ENCODE results near the gene GRIK4. TPM values are rescaled to one million over a fixed set of nuclear protein-coding genes. Genes with fewer than 3 reads are reported as not detected.

Gene GRIK4
- polyA plus RNA-seq, 1 of the 3 experiments (the other 2 are of a cell fraction), result 0.03 TPM

GRCh38 chr11:120558744-120559431 is 47.3 kb downstream of the GRIK4 start:
- no peak overlapping the region for H2AFZ ChIP-seq (ENCODE audit: low read depth)
- no peaks in the 10 kb centered on the region for H3K27me3 ChIP-seq (ENCODE audit: insufficient read depth)
- H3K36me3 ChIP-seq (replicated peaks in 1 of 2; ENCODE audit: control insufficient read depth in 1 of 2, insufficient read depth in 2 of 2, low read length in 1 of 2), result no peaks in the 10 kb centered on the region
- H3K79me2 ChIP-seq (ENCODE audit: insufficient read depth), result no peaks in the 10 kb centered on the region
- no peak overlapping the region for H3K4me3 ChIP-seq (ENCODE audit: low read depth in 2 of 2, low read length in 1 of 2)
- POLR2A ChIA-PET, result interaction anchor here (0.6 kb wide), 1 partner anchor 63 kb away, joined by 3 read pairs; no protein-coding TSS in a partner anchor
- WGBS (ENCODE audit: low lambda C conversion rate), result 67% methylated on average over 5 of the region's 8 CpGs
- H3K9me2 ChIP-seq, result no peaks in the 10 kb centered on the region
- no peak overlapping the region for H3K9ac ChIP-seq
- H3K9me3 ChIP-seq, result no peaks in the 10 kb centered on the region
- H4K20me1 ChIP-seq (ENCODE audit: insufficient read depth), result no peaks in the 10 kb centered on the region
- TF ChIP-seq MEF2A (IDR thresholded peaks at IDR 0.05; ENCODE audit: borderline replicate concordance, low read depth) (no peak), RCOR1 (IDR thresholded peaks at IDR 0.05; ENCODE audit: low read length) (no peak), RFX5 (IDR thresholded peaks at IDR 0.05; ENCODE audit: low read length) (peak; percentile 39; the same call in 1 of the 2 replicates)
- CTCF ChIA-PET, result interaction anchor here (0.8 to 1.9 kb wide), 4 partner anchors 11 to 126 kb away, joined by 3 to 7 read pairs (median 4); partner anchors contain the start of gene GRIK4
- peak overlapping the region in 1 of 2 experiments; percentile 25; a peak in 2 of 4 replicates for H3K27ac ChIP-seq (ENCODE audit: low read depth in 2 of 2, low read length in 1 of 2)
- no peaks in the 10 kb centered on the region for H3F3A ChIP-seq (replicated peaks; ENCODE audit: insufficient read depth)
- H3K4me2 ChIP-seq, result no peak overlapping the region
- H3K4me1 ChIP-seq (ENCODE audit: control insufficient read depth in 1 of 2, insufficient read depth in 2 of 2, low read depth in 1 of 2, low read length in 1 of 2), result peaks cover 0 to 36% of the 10 kb centered on the region in 2 experiments; a peak in 2 of 4 replicates
- peak; percentile 58 for DNase-seq

GRCh38 chr11:120561286-120561685 is 49.7 kb downstream of the GRIK4 start:
- Histone ChIP-seq H3K4me2 (no peak overlapping the region), H3K9me3 (no peaks in the 10 kb centered on the region), H3K9me2 (no peaks in the 10 kb centered on the region), H3K9ac (no peak overlapping the region), H3K27me3 (ENCODE audit: insufficient read depth) (no peaks in the 10 kb centered on the region), H3K79me2 (ENCODE audit: insufficient read depth) (no peaks in the 10 kb centered on the region), H3K4me1 (ENCODE audit: control insufficient read depth in 1 of 2, insufficient read depth in 2 of 2, low read depth in 1 of 2, low read length in 1 of 2) (peaks cover 0 to 15% of the 10 kb centered on the region in 2 experiments; a peak in 2 of 4 replicates), H2AFZ (ENCODE audit: low read depth) (no peak overlapping the region), H3K4me3 (ENCODE audit: low read depth in 2 of 2, low read length in 1 of 2) (no peak overlapping the region), H3K27ac (ENCODE audit: low read depth in 2 of 2, low read length in 1 of 2) (no peak overlapping the region), H3F3A (replicated peaks; ENCODE audit: insufficient read depth) (no peaks in the 10 kb centered on the region), H4K20me1 (ENCODE audit: insufficient read depth) (no peaks in the 10 kb centered on the region), H3K36me3 (replicated peaks in 1 of 2; ENCODE audit: control insufficient read depth in 1 of 2, insufficient read depth in 2 of 2, low read length in 1 of 2) (no peaks in the 10 kb centered on the region)
- DNase-seq, result no peak
- ChIA-PET CTCF (interaction anchor here (1.6 to 1.7 kb wide), 2 partner anchors 13 to 124 kb away, joined by 5 read pairs; no protein-coding TSS in a partner anchor), POLR2A (no interaction called here)
- WGBS (ENCODE audit: low lambda C conversion rate), result 72% methylated on average over 7 of the region's 11 CpGs
- TF ChIP-seq RFX5 (IDR thresholded peaks at IDR 0.05; ENCODE audit: low read length) (no peak), MEF2A (IDR thresholded peaks at IDR 0.05; ENCODE audit: borderline replicate concordance, low read depth) (no peak), EP300 (IDR thresholded peaks at IDR 0.05; ENCODE audit: borderline replicate concordance in 1 of 2, low read depth in 1 of 2, low read length in 1 of 2) (no peak), IRF3 (IDR thresholded peaks at IDR 0.05; ENCODE audit: low read depth, low read length) (no peak), USF2 (IDR thresholded peaks at IDR 0.05; ENCODE audit: borderline replicate concordance, low read depth, low read length) (no peak), ZBTB33 (IDR thresholded peaks at IDR 0.05; ENCODE audit: borderline replicate concordance, low read depth) (no peak), RAD21 (IDR thresholded peaks at IDR 0.05; ENCODE audit: low read length) (no peak), GABPA (IDR thresholded peaks at IDR 0.05; ENCODE audit: low read depth) (no peak), JUND (IDR thresholded peaks at IDR 0.05) (no peak), RXRA (IDR thresholded peaks at IDR 0.05; ENCODE audit: borderline replicate concordance, low read depth) (no peak), RCOR1 (IDR thresholded peaks at IDR 0.05; ENCODE audit: low read length) (no peak), TEAD4 (IDR thresholded peaks at IDR 0.05; ENCODE audit: borderline replicate concordance, insufficient read depth) (no peak), GATA2 (CRISPR knock-in tag; IDR thresholded peaks at IDR 0.05) (no peak), FOSL2 (IDR thresholded peaks at IDR 0.05; ENCODE audit: borderline replicate concordance, low read depth) (no peak), SMC3 (IDR thresholded peaks at IDR 0.05; ENCODE audit: low read depth, low read length) (no peak)

All from SK-N-SH (cell line).